Left lung (tissue), 10 donors: ENCODE measurements around the gene CASZ1. TPM values are rescaled to one million over a fixed set of nuclear protein-coding genes. Genes with fewer than 3 reads are reported as not detected.

Source experiments
- ATAC-seq: fragments of 200-7000 bp; cut with Tn5 transposase; one replicate; pipeline ENCODE4 v1.9.1; 2020; ENCODE audit warnings: moderate library complexity
- DNase-seq, 4 donors: peaks; one replicate each; pipeline ENCODE4 v3.0.0-alpha.2; 2013 to 2020
- H3K27ac ChIP-seq, 2 donors: fragments of 200-600 bp; sonication (generic) in 1 of 2; one replicate each; pipeline versions ENCODE4 v1.5.0 to v1.8.0; 2020 to 2021
- H3K27me3 ChIP-seq, 2 donors: fragments of 200-600 bp; sonication (generic) in 1 of 2; one replicate each; pipeline versions ENCODE4 v1.5.0 to v1.8.0; 2020 to 2021
- H3K36me3 ChIP-seq, 2 donors: fragments of 200-600 bp; sonication (generic) in 1 of 2; one replicate each; pipeline versions ENCODE4 v1.5.0 to v1.8.0; 2020 to 2021
- H3K4me1 ChIP-seq, 2 donors: fragments of 200-600 bp; one replicate each; pipeline ENCODE4 v1.8.0; 2021
- H3K4me3 ChIP-seq, 2 donors: fragments of 200-600 bp; sonication (generic) in 1 of 2; one replicate each; pipeline versions ENCODE4 v1.5.0 to v1.8.0; 2020 to 2021; ENCODE audit warnings: mild to moderate bottlenecking in 1 of 2
- H3K9me3 ChIP-seq, 2 donors: fragments of 200-600 bp; sonication (generic) in 1 of 2; one replicate each; pipeline versions ENCODE4 v1.5.0 to v1.8.0; 2020 to 2021
- intact Hi-C, 2 donors: fragments of 100-400 bp; cut with DNase I; formaldehyde crosslinking; loops; one replicate each; pipeline versions ENCODE4 v1.11.2 to v1.14.2; 2022
- polyA plus RNA-seq, 6 donors: library from polyadenylated mRNA; unstranded; fragments of 120-200 nt; gene quantifications; one replicate each; pipeline ENCODE4 v1.2.1, GENCODE V29; 2013; ENCODE audit not compliant: insufficient read length in 6 of 6
- total RNA-seq, 2 donors: library from RNA; stranded (reverse); fragmentation: NEBNext Ultra II Directional; extraction: Animal tissue kit (Norgen Biotek cat#: 25700); gene quantifications; one replicate each; pipeline ENCODE4 v1.2.1, GENCODE V29; 2021
- TF ChIP-seq, protein P1 (sequence below), 2 donors: fragments of 200-600 bp; sonication (generic) in 1 of 2; IDR thresholded peaks; one replicate each; pipeline versions ENCODE4 v1.5.0 to v1.8.0; 2021; ENCODE audit warnings: antibody characterized with exemption in 2 of 2
- donor health status: DM: no; HTN: yes; CAD: no.
- donor health status: DM: no; HTN: no; CAD: no.

The CASZ1 gene
- total and polyA plus RNA-seq, 8 donors = 15.1 to 44.0 (median 21.1) TPM

DNA sequence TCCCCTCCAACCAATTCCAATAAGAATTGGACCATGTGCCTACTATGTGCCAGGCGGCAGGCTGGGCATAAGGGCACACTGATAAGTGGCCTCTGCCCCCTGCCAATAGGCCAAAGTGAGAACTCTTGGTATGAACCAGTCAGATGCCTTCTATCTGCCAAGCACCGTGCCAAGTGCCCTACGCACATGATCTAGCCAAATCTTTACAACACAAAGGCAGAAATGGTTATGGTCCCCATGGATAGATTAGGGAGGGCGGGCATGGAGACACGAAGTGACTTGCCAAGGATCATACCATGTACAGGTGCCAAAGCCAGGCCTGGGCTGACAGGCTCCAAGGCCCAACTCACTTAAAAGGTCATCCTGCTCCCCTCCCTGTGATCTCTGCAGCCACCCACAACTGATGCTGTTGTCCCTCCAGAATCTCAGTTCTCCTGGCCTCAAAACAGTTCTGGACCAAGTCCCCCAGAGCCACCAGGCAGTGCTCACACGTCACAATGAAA, 32.1 kb downstream of the CASZ1 start:
- intact Hi-C loops = no loop called here
- H3K9me3 ChIP-seq = no peaks in the 10 kb centered on the region
- no peak overlapping the region for H3K27ac ChIP-seq
- no peak for DNase-seq
- peaks cover 16 to 33% of the 10 kb centered on the region in 2 donors for H3K4me1 ChIP-seq
- H3K27me3 ChIP-seq = no peaks in the 10 kb centered on the region
- TF ChIP-seq, protein P1, sequence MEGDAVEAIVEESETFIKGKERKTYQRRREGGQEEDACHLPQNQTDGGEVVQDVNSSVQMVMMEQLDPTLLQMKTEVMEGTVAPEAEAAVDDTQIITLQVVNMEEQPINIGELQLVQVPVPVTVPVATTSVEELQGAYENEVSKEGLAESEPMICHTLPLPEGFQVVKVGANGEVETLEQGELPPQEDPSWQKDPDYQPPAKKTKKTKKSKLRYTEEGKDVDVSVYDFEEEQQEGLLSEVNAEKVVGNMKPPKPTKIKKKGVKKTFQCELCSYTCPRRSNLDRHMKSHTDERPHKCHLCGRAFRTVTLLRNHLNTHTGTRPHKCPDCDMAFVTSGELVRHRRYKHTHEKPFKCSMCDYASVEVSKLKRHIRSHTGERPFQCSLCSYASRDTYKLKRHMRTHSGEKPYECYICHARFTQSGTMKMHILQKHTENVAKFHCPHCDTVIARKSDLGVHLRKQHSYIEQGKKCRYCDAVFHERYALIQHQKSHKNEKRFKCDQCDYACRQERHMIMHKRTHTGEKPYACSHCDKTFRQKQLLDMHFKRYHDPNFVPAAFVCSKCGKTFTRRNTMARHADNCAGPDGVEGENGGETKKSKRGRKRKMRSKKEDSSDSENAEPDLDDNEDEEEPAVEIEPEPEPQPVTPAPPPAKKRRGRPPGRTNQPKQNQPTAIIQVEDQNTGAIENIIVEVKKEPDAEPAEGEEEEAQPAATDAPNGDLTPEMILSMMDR (IDR thresholded peaks at IDR 0.05) = no peak
- no peak for ATAC-seq
- H3K4me3 ChIP-seq = no peak overlapping the region
- H3K36me3 ChIP-seq = no peaks in the 10 kb centered on the region

DNA sequence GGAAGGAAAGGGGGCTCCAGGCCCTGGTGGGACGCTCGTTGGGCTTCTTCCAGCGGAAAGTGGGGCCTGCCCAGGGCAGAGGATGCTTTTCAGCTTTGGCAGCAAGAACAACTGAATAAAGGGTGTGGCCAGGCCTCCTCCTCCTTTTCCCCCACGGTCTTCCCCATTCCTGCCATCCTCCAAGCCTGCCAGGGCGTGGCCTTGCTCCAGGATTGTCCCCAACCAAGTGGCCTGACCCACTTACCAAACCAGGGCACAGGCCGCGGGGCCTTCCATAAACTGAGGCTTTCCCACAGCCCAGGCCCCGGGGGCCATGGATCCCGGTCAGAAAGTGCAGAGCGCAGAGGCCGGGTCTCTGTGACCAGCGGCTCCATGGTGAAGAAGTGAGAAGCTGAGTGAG, 33.6 kb downstream of the CASZ1 start:
- TF ChIP-seq, protein P1 (IDR thresholded peaks at IDR 0.05) = no peak

DNA sequence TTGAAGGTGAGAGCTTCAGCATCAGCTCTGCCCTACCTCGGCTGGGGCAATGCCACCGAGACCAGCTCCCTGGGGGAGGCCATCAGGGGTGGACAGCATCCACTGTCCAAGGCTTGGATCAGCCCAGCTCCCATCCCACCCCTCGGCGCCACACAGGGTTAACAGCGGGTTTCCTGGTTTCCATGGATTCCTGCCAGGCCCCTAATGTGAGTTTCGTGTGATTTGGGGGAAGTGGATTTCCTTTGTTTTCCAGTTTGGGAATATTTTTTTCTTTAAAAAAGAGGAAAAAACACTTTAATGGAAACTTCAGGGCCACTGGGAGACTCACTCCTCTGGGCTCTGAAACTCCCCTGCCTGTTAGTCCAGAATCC, 34.3 kb downstream of the CASZ1 start:
- H3K36me3 ChIP-seq = no peaks in the 10 kb centered on the region
- no peaks in the 10 kb centered on the region for H3K27me3 ChIP-seq
- intact Hi-C loops = no loop called here
- DNase-seq = peak in 1 of 4 donors; percentile 24
- TF ChIP-seq, protein P1 (IDR thresholded peaks at IDR 0.05) = no peak
- H3K9me3 ChIP-seq = no peaks in the 10 kb centered on the region
- peaks cover 16 to 33% of the 10 kb centered on the region in 2 donors for H3K4me1 ChIP-seq
- peak overlapping the region; percentile 48 to 68 for H3K27ac ChIP-seq
- peak overlapping the region in 1 of 2 donors; percentile 1 for H3K4me3 ChIP-seq
- ATAC-seq = no peak

More for the DNA sequence above, 33.6 kb downstream of the CASZ1 start:
- Histone ChIP-seq H3K9me3 (no peaks in the 10 kb centered on the region), H3K4me3 (no peak overlapping the region), H3K27me3 (no peaks in the 10 kb centered on the region), H3K36me3 (no peaks in the 10 kb centered on the region), H3K27ac (peak overlapping the region in 1 of 2 donors; percentile 68), H3K4me1 (peaks cover 16 to 33% of the 10 kb centered on the region in 2 donors)
- intact Hi-C loops = no loop called here
- DNase-seq = no peak
- ATAC-seq = no peak

DNA sequence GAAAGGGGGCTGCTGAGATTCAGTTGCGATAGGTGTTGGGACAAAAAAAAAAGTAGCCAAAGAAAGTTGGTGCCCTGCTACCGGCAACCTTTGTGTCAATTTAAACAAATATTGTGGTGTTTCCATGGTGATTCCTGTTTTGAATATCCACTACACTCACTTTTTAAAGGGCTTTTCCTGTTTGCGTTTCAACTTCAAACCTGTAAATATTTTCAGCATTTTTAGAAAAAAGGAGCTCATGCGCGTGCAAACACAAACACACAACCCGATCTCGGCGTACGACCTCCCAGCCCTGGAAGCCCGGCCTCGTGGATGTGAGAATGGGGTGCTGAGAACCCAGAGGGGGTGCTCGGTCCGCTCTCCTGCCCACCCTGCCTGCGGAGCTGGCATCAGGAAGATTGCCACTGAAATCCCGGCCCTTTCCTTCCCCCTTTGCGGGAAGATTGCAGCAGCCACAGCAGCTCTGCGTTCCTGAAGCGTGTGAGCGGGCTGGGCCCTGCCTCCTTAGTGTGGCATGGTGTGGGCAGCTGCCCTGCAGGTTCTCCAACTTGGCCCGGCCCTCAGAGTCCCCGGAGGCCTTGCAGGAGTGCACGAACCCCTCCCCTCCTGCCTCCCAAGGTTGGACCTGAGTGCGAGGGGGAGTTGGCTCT, 34.8 kb downstream of the CASZ1 start:
- no peaks in the 10 kb centered on the region for H3K36me3 ChIP-seq
- H3K27ac ChIP-seq = peak overlapping the region; percentile 48 to 68
- peak overlapping the region in 1 of 2 donors; percentile 1 for H3K4me3 ChIP-seq
- peaks cover 16 to 33% of the 10 kb centered on the region in 2 donors for H3K4me1 ChIP-seq
- TF ChIP-seq, protein P1 (IDR thresholded peaks at IDR 0.05) = no peak
- DNase-seq (peak in 3 of 4 donors; percentile 43 to 73 (median 62)), ATAC-seq (peak; percentile 92)
- H3K9me3 ChIP-seq = no peaks in the 10 kb centered on the region
- intact Hi-C loops = no loop called here
- no peaks in the 10 kb centered on the region for H3K27me3 ChIP-seq

DNA sequence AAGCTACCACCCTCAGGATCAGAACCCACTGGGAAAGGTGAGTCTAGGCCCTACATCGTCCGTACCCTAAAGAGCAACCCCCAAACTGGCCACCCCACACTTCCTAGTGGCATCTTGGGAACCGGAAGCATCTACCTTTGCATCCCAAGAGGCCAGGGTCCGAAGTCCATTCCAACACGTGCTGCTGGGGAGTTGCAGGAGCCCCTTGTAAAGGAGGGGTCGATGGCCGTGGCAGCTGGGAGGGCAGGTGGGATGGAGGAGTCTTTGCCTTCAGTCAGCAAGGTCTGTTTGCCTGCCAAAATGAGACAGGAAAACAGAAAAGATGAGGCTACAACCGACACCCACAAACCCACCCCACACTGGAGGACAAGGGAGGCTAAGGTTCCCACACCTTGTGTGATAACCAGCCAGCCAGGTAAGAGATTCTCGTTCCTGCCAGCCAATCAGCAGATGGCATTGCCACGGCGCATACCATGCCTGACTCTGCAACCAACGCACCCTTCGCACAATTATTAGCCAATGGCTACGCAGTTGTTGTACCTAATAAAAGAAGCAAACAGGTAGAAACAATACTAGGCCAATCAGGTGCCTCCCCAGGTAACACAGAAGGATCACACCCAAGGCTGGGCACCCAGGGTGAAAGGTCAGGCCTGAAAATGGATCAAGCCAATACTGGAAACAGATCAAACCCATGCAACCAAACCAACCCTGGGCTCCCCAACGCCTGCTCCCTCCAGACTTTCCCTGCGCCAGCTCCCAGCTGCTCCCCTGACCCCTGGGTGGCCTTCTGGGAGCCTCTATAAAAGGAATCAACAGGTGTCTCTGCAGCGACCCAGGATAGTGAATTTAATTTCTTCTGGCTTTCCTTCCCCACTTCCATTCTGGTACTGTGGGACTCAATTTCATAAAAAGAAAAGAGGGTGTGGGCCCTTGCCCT, 35.6 kb downstream of the CASZ1 start:
- ATAC-seq = no peak
- no peak for DNase-seq
- Histone ChIP-seq H3K27ac (peak overlapping the region in 1 of 2 donors; percentile 68), H3K4me1 (peaks cover 16 to 35% of the 10 kb centered on the region in 2 donors), H3K36me3 (no peaks in the 10 kb centered on the region), H3K9me3 (no peaks in the 10 kb centered on the region), H3K4me3 (no peak overlapping the region), H3K27me3 (no peaks in the 10 kb centered on the region)
- intact Hi-C loops = no loop called here
- TF ChIP-seq, protein P1 (IDR thresholded peaks at IDR 0.05) = no peak
